HG03066 (cell line): ENCODE measurements around the gene RAB26.

ENCODE experiments used
- ATAC-seq: cut with Tn5 transposase; IDR thresholded peaks from one replicate; pipeline ENCODE4 v1.9.1; 2021; ENCODE audit warnings: low read depth; ENCODE audit not compliant: unreplicated experiment

The RAB26 gene

DNA sequence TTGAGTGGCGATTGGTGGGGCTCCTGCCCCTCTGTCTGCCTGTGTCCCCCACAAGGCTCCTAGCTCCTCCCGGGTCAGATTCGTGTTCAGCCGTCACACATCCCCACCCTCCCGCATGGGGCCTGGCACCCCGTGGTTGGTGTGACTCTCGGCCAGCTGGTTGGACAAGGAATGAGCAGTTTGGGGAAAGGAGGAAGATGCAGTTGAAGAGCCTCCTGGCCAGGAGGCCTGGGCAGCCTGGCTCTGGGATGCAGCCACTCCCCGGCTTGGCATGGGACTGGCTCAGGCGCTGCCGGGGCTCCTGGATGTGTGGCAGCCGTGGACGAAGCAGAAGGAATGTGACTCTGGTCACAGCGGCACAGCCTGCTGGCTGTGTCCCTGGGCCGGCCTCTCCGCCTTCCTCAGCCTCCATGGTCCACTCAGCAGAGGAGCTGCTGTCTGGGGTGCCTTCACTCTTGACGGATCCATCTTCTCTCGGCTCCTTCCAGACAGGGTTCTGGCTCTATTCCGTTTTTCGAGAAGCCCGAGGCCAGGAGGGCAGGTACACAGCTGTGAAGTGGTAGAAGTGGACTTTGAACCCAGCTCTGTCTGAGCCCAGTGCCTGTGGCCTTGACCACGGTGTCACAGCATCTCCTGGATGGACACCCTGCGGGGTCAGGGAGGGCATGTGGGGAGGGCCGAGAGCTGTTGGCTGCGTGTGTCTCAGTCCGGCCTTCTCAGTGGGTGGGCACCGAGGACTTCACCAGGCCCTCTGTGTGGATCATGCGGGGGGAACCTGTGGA is 9.2 kb downstream of the RAB26 start:
- no peak for ATAC-seq

DNA sequence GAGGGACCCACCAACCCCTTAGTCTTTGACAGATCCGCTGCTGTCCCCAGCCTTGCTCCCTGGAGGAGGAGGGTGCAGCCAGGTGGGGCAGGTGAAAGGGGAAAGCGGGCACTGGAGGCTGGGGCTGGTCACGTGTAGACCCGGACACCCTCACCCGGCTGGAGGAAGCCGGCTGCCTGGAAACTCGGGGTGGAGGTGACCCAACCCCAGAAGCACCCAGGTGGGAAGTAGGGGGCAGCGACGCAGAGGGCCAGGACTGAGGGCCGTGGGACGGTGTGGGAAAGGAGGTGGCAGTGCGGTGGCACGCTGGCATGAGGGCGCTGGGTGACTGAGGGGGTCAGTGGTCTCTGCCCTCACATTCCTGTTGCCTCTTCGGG is 9.8 kb downstream of the RAB26 start:
- no peak for ATAC-seq

DNA sequence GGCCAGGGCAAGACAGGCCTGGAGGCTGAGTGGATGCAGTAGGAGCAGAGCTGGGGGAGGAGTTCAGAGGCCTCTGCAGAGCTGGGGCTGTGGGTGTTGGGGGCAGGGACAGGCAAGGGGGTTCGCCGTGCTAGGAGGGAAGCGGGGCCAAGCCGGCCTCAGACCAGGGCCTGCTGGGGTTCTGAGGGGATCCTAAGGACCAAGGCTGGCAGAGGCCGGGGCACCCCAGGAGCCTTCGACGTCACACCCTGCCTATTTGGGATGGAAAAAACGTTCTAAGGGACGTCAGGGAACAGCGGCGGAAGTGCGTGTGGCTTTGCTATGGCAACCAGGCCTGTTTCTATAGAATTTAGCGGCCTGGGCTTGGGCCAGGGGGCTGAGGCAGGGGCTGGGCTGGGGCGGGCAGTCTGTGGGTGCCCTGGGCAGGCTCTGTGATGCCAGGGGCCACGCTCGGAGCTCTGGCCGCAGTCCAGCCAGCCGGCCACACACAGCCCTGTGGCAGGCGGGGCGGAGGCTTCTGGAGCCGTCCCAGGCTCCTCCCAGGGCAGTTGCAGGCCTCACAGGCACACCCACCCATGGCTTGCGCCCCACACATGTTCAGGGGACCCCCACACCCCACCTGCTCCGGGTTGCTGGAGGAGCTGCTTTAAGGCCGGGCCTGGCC is 10.9 kb downstream of the RAB26 start:
- ATAC-seq, result no peak

DNA sequence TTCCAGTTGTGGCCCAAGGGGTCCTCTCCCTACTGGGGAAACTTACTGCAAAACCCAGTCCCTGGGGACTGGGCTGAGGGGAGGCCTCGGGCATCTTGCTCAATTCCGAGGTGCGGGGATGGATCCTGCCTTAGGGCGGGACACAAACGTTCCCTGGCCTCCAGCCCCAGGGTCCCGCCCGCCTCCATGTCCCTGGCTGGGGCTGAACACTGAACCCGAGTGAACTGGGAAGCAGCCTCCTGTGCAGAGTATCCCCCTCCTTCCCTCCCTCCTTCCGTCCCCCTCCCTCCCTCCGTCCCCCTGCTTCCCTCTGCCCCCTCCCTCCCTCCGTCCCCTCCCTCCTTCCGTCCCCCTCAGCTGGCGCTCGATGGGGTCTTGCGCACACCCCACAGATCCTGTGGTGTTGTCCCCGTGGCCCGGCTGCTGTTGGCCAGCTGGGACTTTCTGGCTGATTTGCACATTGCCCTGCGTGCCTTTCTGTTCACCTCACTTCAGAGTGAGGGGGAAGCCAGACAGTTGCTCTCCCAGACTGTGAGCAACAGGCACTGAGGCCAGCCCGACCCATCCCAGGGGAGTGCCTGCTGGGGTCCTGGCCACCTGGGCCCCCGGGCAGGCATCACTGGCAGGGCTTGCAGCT is 12.6 kb downstream of the RAB26 start:
- no peak for ATAC-seq

DNA sequence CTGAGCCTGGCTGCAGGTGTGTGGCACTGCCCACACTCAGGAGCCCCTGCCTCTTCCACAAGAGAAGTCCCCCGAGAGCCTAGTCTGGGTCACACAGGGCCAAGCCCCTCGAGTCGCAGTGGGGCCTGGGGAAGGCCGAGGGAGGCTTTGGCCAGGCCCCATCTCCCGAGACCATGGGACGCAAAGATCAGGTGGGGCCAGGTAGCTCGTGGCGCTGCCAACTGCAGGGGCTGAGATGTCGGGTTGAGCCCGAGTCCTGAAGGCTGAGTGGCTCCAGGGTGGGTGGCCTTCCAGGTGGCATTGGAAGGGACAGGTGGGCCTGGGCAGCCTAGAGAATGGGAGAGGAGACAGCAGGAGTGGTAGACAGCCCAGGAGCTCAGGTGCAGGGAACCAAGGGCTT is 13.5 kb downstream of the RAB26 start:
- no peak for ATAC-seq

DNA sequence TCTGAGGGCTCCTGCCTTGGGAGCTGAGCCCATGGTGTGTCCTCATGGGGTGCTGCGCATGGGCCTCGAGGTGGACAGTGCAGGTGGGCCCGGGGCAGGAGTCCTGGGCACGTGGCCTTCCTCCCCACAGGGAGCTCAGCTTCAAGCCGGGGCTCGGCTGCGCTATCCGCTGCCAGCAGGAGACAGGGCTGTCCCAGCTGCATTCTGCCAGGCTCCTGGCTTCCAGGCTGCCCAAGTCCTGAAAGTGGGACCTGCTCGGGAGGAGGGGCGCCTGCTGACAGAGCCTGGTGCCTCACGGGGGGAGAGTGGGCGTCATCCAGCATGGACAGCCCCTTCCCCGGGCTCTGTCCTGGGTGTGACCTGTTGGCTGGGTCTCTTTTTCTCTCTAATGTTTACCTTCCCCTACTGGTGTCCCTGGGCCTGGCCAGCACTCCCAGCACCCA is 14.3 kb downstream of the RAB26 start:
- no peak for ATAC-seq

DNA sequence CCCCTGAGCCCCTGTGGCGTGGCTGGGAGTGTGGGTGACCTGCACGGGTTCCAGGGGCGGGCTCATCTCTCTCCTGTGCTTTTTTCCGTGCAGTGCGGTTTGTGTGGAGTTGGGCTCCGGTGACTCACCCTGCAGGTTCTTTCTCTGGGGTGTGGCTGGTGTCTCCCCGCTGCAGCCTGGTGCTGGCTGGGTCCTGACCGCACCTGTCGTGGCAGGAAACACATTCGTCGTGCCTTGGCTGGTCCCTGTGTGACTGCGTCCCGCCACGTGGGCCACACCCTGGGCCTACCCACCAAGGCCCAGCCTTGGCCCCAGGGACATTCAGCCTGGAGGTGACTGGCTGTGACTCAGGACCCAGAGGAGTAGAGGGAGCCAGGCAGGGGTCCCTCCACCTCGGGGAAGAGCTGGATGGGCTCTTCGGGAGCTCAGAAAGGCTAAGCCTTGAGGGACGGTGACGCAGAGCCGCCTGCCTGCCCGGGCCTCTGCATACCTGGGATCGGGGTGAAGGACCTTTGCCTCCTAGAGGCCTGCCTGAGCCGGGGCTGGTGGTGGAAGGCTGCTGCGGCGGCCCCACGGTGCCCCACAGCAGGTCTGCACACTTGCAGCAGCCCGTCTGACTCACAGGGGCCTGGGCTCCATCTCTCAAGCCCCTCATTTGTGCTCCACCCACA is 14.9 kb downstream of the RAB26 start:
- ATAC-seq, result no peak

DNA sequence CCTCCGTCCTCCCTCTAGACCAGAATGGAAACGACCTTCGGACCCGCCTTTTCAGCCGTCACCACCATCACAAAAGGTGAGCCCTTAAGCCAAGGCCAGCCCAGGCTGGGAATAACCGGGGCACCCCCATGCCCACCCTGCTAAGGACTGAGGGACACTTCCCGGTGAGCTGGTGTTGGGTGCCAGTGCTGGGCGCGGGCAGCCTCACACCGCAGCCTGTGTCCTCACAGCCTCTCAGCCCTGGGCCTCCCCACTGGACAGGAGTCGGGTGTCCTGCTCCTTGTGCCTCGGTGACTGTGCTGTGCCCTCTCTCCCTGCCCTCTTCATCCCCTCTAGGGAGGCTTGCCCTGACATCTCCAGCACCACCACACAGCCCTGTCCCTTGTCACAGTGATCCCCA is 17.4 kb downstream of the RAB26 start:
- no peak for ATAC-seq

DNA sequence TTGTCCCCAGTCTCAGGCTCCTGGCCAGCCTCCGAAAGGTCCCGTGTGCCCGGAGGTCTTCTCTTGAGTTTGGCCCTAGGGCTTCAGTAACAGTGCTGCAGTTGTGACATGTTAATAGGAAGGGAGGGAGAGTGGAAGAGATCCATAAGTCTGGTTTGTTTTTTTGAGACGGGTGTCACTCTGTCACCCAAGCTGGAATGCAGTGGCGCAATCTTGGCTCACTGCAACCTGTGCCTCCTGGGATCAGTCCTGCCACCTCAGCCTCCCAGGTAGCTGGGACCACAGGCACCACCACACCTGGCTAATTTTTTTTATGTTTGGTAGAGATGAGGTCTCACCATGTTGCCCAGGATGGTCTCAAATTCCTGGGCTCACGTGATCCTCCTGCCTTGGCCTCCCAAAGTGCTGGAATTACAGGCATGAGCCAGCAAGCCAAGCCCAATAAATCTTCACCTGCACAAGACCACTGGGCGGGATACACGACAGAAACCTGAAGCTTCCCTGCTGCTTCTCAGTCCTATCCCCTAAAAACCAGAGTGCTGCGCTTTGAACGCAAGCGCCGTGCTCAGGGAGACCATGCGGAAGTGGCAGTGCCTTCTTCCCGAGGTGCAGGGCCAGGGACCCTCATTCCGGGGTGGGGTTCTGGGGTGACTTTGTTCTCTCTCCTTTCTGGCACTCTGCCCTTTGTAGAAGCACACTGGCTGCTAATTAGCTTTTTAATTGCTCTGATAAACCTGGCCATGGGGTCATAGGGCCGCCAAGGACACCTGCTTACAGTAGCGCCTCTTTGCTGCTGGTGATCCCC is 18.0 kb downstream of the RAB26 start:
- no peak for ATAC-seq

DNA sequence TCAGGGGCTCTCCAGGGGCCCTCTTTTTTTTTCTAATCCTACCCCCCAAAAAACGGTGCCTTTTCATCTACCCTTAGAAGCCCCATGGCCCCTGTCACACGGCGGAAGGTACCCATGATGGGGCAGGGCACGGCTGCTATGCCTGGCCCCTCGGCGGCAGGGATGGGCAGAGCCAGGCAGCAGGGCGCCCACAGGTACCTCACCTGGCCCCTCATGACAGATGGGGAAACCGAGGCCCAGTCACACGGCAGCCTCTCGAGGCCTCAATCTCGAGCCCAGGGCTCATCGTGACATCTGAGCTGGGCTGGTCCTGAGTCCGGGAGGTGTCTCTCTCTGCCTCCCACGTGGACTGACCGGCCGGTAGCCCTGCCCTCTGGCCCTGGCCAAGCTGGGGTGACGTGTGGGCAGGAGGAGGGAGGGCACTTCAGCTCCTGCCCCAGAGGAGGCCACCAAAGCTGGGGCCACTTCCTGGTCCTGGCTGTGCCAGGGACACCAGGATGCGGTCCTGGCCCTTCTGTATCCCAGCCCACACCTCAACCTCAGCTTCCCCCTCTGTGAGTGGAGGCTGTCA is 18.7 kb downstream of the RAB26 start:
- ATAC-seq, result no peak

DNA sequence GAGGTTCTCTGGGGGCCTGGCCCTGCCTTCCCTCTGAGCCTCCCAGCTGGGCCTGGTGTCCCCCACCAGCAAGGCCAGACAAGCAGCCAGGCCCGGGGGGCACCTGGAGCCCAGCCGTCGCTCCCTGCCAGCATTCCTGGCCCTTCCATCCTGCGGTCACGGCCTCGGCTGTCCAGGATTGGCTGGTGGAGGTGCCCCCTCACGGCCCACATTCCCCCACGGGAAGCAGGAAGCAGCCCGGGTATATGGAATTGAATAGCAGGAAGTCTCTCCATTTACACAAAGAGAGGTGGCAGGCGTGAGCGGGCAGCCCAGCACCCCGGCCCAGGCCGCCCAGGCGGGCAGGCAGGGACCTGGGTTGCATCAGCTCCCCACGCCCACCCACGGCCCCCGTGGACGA is 21.7 kb downstream of the RAB26 start:
- ATAC-seq, result no peak

DNA sequence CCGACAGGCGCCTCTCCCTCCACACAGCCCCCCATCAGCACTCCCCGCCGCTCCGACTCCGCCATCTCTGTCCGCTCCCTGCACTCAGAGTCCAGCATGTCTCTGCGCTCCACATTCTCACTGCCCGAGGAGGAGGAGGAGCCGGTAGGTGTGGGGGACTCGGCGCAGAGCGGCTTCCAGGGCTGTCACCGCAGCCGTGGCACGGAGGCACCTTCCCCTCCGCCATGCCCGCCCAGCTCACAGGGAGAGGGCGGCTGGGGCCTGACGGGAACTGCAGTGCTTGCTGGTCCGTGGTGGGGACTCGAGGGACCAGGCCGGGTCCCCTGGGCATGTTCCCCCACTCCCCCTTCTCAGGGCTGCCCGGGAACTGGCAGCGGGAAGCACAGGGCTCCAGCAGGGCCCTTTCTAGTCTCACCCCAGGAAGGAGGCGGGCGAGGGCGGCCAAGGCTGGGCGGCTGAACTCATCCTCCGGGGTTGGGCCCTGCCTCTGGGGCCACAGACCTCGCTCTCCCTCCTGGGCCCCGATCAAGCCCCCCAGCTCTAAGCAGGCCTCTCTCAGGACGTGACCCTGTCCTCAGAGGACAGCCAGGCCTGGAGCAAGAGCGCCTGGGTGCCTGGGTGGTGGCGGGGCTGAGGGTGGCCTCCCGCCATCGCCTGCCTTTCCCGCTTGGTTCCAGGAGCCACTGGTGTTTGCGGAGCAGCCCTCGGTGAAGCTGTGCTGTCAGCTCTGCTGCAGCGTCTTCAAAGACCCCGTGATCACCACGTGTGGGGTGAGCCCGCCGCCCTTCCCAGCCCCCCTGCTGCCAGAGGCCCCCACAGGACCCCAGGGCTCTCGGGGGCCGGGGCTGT is 22.4 kb downstream of the RAB26 start:
- ATAC-seq, result no peak

DNA sequence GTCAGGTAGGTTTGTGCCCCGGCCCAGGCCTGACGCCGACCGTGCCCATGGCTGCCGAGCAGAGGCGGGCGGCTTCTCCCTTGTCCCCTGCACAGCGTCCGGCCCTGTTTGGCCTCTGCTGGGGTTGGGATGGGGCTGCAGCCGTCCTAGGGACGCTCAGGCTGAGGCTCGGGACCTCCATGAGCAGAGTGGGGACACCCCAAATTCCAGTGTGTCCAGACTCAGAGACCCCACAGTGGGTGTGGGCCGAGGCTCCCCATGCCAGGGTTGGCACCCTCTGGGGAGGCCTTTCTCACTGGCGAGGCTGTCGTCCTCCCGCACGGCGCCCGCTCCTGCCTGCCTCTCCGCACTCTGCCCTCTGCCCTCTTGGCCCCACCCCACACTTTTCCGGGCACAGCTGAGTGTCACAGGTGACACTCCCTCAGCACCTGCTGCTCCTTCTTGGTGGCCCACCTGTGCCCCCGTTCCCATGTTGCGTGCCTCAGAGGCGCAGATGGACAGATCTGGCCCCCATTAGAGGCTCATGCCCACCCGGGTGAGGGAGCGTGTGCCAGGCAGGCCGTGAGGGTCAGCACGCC is 23.3 kb downstream of the RAB26 start:
- ATAC-seq, result no peak

DNA sequence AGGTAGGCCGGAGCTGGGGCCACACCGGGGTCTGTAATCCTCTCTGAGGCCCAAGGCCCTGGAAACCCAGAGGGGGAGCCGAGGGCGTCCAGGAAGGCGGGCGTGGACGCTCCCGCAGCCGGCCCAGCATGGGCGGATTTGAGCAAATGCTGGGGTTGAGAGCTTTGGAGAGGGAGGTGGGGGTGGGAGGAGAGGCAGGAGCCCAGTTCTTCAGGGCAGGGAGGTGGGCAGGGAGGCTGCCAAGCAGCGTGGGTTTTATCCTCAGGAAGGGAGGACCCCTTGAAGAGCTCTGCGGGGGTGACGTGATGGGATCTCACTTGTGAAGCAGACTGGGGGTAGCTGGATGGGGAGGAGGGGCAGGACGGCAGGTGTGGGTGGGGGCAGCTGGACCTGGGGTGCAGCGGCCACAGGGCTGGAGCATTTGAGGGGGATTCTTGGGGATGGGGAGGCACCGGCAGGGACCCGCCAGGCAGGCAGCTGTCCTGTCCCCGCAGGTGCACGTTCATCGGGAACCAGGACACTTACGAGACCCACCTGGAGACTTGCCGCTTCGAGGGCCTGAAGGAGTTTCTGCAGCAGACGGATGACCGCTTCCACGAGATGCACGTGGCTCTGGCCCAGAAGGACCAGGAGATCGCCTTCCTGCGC is 24.4 kb downstream of the RAB26 start:
- no peak for ATAC-seq

DNA sequence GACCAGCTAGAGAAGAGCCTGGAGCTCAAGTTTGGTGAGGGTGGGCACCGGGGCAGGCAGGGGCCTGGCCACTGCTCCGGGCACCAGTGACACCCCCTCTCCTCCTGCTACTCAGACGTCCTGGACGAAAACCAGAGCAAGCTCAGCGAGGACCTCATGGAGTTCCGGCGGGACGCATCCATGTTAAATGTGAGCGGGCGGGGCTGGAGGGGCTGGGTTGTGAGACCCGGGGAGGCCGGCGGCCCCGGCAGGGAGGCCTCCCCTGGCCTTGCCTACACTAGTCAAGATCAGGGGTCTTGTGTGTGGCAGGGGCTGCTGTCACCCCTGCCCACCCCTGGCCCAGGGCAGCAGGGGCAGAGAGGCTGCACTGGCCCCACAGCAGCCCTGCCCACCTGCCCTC is 24.9 kb downstream of the RAB26 start:
- no peak for ATAC-seq

DNA sequence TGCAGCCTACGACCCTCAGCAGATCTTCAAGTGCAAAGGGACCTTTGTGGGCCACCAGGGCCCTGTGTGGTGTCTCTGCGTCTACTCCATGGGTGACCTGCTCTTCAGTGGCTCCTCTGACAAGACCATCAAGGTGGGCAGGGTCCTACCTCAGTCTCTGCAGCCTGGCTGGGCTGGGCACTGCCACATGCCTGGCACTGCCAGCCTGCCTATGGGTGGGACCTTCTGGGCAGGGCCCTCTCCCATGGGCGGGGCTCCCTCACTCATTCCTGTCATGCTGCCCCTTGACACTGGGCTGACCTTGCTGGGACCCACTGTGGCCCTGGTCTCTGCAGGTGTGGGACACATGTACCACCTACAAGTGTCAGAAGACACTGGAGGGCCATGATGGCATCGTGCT is 25.5 kb downstream of the RAB26 start:
- ATAC-seq, result no peak

DNA sequence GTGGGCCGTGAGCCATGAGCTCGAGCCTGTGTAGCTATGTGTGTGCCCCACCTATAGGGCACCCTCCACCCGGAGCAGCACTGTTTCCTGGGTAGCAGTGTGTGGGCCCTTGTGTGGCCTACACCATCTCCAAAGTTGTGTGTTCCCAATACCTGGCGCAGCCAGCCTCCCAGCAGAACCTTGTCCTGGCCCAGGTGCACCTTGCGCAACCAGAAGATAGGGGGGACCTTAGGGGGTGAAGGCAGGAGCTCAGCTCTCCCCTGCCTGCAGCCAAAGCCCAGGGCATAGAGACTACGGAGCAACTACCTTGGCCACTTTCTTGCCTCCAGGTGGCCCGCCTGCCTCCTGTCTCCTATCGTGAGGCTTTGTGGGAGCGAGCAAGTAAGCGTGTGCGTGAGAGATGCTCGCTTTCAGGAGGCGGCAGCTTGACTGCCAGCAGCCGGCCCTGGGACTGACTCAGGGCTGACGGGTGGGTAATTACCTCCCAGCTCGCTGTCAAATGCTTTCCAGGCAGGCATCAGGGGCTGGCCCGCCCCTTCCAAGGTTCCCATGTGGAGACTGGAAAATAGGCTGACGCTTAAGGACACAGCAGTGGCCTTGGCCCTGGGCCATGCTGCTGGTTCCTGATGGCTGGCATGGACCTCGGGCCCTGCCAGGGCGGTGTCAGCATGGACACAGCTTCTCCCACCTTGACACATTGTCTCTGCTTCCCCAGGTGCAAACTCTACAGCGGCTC is 26.1 kb downstream of the RAB26 start:
- no peak for ATAC-seq

DNA sequence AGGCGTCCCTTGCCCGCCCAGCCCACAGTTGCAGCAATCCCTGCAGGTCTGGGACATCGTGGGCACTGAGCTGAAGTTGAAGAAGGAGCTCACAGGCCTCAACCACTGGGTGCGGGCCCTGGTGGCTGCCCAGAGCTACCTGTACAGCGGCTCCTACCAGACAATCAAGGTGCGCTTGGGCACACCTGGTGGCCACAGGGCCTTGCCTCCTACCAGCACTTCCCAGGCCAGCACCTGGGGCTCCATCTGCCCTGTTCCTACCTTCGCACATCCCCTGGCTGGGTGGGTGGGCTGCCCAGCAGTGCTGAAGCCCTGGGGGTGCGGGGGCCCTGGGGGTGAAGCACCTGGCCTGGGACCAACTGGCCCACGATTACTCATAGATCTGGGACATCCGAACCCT is 27.0 kb downstream of the RAB26 start:
- ATAC-seq, result no peak
